ENCODE measurements around the gene SLC34A1. TPM values are rescaled to one million over a fixed set of nuclear protein-coding genes. Genes with fewer than 3 reads are reported as not detected.
A peak's percentile ranks its signal among the peaks of the same experiment; 100 is the strongest.

The SLC34A1 gene
- total RNA-seq, 2 experiments from 2014 or later: 0.35 to 0.63 TPM

GRCh38 chr5:177403102-177403791 is 19.0 kb downstream of the SLC34A1 start:
- H3K4me1 ChIP-seq (ENCODE audit: insufficient read depth, low read length, poor library complexity, severe bottlenecking): peaks cover 18% of the 10 kb centered on the region
- peak overlapping the region; percentile 73 for H3K4me2 ChIP-seq (ENCODE audit: low read length)
- no peaks in the 10 kb centered on the region for H3K9me2 ChIP-seq (ENCODE audit: insufficient read depth, low read length)
- BruUV-seq (replicated peaks): no TSS peak
- H2AFZ ChIP-seq (ENCODE audit: low read length): peak overlapping the region; percentile 58; the same call in 1 of the 2 replicates
- H3K79me2 ChIP-seq (ENCODE audit: insufficient read depth, low read depth, low read length): no peaks in the 10 kb centered on the region
- no peaks in the 10 kb centered on the region for H3K36me3 ChIP-seq (ENCODE audit: insufficient read depth, low read length)
- ChIA-PET CTCF (ENCODE audit: unreplicated experiment) (interaction anchor here (0.6 to 3.5 kb wide), 15 partner anchors 8 to 279 kb away, joined by 3 to 25 read pairs (median 5); partner anchors contain the start of gene GRK6), POLR2A (interaction anchor here (0.5 to 2.6 kb wide), 7 partner anchors 11 to 163 kb away, joined by 3 to 10 read pairs (median 5); partner anchors contain the start of gene GRK6)
- H4K20me1 ChIP-seq (ENCODE audit: insufficient read depth, low read length): no peaks in the 10 kb centered on the region
- peak; percentile 32 for DNase-seq (ENCODE audit: low spot score)
- H3K27ac ChIP-seq (ENCODE audit: low read depth, low read length, poor library complexity, severe bottlenecking): no peak overlapping the region
- H3K9me3 ChIP-seq (ENCODE audit: low read length): no peaks in the 10 kb centered on the region
- intact Hi-C loops (cut with micrococcal nuclease; ENCODE audit: unreplicated experiment): loop anchor here (1.0 to 10.0 kb wide), 2 partner anchors 23 to 192 kb away; partner anchors contain the start of genes GRK6 and TMED9
- peak overlapping the region; percentile 62 for H3K4me3 ChIP-seq (ENCODE audit: low read depth, low read length, poor library complexity, severe bottlenecking)
- TF ChIP-seq EZH2phosphoT487 (IDR thresholded peaks at IDR 0.05; ENCODE audit: borderline replicate concordance, low read depth, low read length): no peak
- no peak for TF ChIP-seq CTCF (conservative IDR thresholded peaks at IDR 0.05; ENCODE audit: low read length)

- BruUV-seq (replicated peaks): no TSS peak
- H3K9me3 ChIP-seq (ENCODE audit: low read length): no peaks in the 10 kb centered on the region
- H3K9me2 ChIP-seq (ENCODE audit: insufficient read depth, low read length): no peaks in the 10 kb centered on the region
- no peaks in the 10 kb centered on the region for H4K20me1 ChIP-seq (ENCODE audit: insufficient read depth, low read length)
- peak; percentile 83 for DNase-seq (ENCODE audit: low spot score)
- intact Hi-C loops (cut with micrococcal nuclease; ENCODE audit: unreplicated experiment): loop anchor here (1.0 to 10.0 kb wide), 4 partner anchors 22 to 191 kb away; partner anchors contain the start of genes GRK6, PRR7 and TMED9
- TF ChIP-seq EZH2phosphoT487 (IDR thresholded peaks at IDR 0.05; ENCODE audit: borderline replicate concordance, low read depth, low read length) (no peak), CTCF (conservative IDR thresholded peaks at IDR 0.05; ENCODE audit: low read length) (peak; percentile 78)
- ChIA-PET CTCF (ENCODE audit: unreplicated experiment) (interaction anchor here (0.6 to 3.5 kb wide), 13 partner anchors 7 to 280 kb away, joined by 3 to 25 read pairs (median 5); no protein-coding TSS in a partner anchor), POLR2A (interaction anchor here (1.0 to 2.6 kb wide), 8 partner anchors 10 to 88 kb away, joined by 3 to 10 read pairs (median 5); partner anchors contain the start of gene GRK6)
- H3K27ac ChIP-seq (ENCODE audit: low read depth, low read length, poor library complexity, severe bottlenecking): no peak overlapping the region
- no peaks in the 10 kb centered on the region for H3K79me2 ChIP-seq (ENCODE audit: insufficient read depth, low read depth, low read length)
- H3K36me3 ChIP-seq (ENCODE audit: insufficient read depth, low read length): no peaks in the 10 kb centered on the region
- H2AFZ ChIP-seq (ENCODE audit: low read length): peak overlapping the region; percentile 58; the same call in 1 of the 2 replicates
- peak overlapping the region; percentile 73 for H3K4me2 ChIP-seq (ENCODE audit: low read length)
- peak overlapping the region; percentile 62 for H3K4me3 ChIP-seq (ENCODE audit: low read depth, low read length, poor library complexity, severe bottlenecking)
- peaks cover 18% of the 10 kb centered on the region for H3K4me1 ChIP-seq (ENCODE audit: insufficient read depth, low read length, poor library complexity, severe bottlenecking)
Observed at GRCh38 chr5:177403792-177404640, 19.8 kb downstream of the SLC34A1 start.

Measured in OCI-LY7 (cell line).